NCI-H2081 (cell line): ENCODE measurements around the gene NUAK1.

Experiments
- DNase-seq, 2 experiments: peaks; one replicate each; lab custom pipeline; 2025; lab: John Stamatoyannopoulos, UW

The NUAK1 gene

GRCh38 chr12:106062693-106063092 lies 76.1 kb downstream of the NUAK1 start:
- no peak for DNase-seq

GRCh38 chr12:106058256-106059182 lies 80.2 kb downstream of the NUAK1 start:
- DNase-seq: no peak

GRCh38 chr12:106054049-106054448 lies 84.7 kb downstream of the NUAK1 start:
- no peak for DNase-seq

- DNase-seq: no peak
Measured at GRCh38 chr12:106051853-106052531, 86.8 kb downstream of the NUAK1 start.

GRCh38 chr12:106049546-106049945 lies 89.2 kb downstream of the NUAK1 start:
- no peak for DNase-seq

GRCh38 chr12:106049105-106049504 lies 89.6 kb downstream of the NUAK1 start:
- DNase-seq: no peak

- no peak for DNase-seq
Measured at GRCh38 chr12:106048676-106049075, 90.1 kb downstream of the NUAK1 start.

- DNase-seq: no peak
Measured at GRCh38 chr12:106048016-106048415, 90.7 kb downstream of the NUAK1 start.

GRCh38 chr12:106046947-106047346 lies 91.8 kb downstream of the NUAK1 start:
- no peak for DNase-seq

- DNase-seq: no peak
Measured at GRCh38 chr12:106046301-106046846, 92.4 kb downstream of the NUAK1 start.

DNA sequence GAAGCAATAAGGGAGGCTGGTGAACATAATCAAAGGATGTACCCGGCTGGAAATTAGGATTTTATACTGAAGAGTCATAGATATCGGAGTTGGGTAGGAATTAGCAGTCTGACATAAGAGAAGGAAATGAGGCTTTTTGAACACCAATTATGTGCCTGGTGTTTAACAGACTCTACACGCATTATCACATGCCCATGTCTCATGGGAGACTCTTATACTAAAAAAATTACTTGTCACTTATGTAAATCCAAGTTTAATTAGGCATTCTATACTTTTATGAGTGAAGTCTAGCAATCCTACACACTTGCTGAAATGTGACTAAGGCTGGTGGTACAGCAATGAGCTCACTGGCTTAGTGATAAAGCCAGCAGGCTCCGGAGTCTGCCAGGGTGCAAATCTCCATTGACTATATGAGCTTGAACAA lies 93.5 kb downstream of the NUAK1 start:
- no peak for DNase-seq

GRCh38 chr12:106044773-106045172 lies 94.0 kb downstream of the NUAK1 start:
- no peak for DNase-seq

DNA sequence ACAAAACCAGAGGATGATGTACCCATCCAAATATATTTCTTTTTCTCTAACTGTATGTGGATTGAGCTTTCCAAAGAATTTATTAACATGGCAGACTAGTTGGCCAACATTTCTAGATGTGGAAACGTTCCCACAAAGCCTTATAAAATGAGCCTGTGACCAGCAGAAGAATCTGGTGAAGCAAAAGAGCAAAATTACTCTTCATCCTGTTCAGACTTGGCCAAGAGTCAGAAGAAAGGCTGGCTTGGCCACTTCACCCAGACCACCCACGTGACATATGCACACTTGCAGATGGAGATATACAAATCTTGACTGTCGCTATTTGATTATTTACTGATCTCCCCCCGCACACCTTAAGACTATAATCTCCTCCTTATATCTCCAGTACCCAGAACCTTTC lies 96.7 kb downstream of the NUAK1 start:
- DNase-seq: no peak

- DNase-seq: no peak
Measured at GRCh38 chr12:106040521-106040920, 98.2 kb downstream of the NUAK1 start.

- no peak for DNase-seq
Measured at GRCh38 chr12:106039646-106040404, 98.9 kb downstream of the NUAK1 start.

GRCh38 chr12:106039242-106039641 lies 99.5 kb downstream of the NUAK1 start:
- no peak for DNase-seq

GRCh38 chr12:106037524-106038298 lies 101.0 kb downstream of the NUAK1 start:
- no peak for DNase-seq

- no peak for DNase-seq
Measured at GRCh38 chr12:106035421-106035820, 103.3 kb downstream of the NUAK1 start.

- DNase-seq: no peak
Measured at GRCh38 chr12:106034316-106034715, 104.4 kb downstream of the NUAK1 start.

DNA sequence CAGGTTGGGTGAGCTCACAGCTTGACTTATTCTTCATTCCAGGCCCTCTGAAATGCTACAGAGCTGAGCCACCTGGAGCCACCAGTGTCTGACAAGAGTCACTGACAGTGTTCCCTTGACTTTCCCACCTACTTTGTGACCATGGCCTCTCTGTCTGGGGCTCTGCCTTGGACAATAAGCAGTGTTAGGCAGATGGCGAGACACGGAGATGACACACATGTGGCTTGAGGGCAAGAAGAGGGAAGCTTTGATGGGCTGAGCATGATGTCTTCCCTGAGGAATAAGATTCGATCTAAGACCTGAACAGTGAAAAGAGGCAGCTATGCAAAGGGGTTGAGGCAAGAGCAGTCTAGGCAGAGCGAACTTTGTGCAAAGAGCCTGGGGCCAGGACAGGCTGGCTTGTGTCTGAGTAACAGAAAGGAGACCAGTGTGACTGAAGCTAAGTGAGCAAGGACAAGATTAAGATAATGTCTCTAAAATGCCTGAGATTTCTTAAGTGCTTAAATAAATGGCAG lies 105.5 kb downstream of the NUAK1 start:
- DNase-seq: no peak

GRCh38 chr12:106032623-106032925 lies 106.2 kb downstream of the NUAK1 start:
- DNase-seq: no peak
